ENCODE results near the gene SOX6. TPM values are rescaled to one million over a fixed set of nuclear protein-coding genes. Genes with fewer than 3 reads are reported as not detected.

Gene SOX6
- total and polyA plus RNA-seq, 2 of the 13 experiments (the other 11 are each of a cell fraction or from before 2014, with no cell fraction given): 2.6 to 11.2 TPM

DNA sequence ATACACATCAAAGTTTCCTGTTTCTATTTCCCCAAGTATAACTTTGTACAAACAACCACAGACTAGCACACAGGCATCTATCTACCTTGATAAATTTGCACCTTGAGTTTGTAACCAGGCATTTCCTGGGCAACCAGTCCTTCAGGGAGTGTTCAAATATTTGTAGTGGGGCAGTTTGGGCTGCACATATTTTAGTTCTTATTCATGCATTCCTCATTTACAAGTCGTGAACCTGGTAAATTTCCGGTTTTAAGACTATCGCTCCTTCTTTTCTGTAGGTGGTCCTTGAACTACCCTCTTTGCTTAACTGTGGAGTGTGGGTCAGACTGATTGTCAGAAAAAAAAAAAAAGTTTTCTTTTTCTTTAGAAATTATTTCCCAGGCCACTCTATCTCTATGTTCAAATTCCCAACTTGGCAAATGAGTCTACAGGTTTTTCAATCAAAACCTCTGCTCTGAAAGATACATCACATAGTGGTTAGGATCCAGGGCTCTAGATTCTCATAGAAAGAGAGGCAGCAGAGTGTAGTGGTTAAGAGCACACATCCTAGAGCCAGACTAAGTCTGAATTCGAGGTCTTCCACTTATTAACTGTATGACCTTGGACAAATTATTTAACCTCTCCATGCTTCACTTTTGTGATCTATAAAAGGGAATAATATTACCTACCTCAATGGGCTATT, 201.5 kb downstream of the SOX6 start (continued):
- TF ChIP-seq, protein P1, sequence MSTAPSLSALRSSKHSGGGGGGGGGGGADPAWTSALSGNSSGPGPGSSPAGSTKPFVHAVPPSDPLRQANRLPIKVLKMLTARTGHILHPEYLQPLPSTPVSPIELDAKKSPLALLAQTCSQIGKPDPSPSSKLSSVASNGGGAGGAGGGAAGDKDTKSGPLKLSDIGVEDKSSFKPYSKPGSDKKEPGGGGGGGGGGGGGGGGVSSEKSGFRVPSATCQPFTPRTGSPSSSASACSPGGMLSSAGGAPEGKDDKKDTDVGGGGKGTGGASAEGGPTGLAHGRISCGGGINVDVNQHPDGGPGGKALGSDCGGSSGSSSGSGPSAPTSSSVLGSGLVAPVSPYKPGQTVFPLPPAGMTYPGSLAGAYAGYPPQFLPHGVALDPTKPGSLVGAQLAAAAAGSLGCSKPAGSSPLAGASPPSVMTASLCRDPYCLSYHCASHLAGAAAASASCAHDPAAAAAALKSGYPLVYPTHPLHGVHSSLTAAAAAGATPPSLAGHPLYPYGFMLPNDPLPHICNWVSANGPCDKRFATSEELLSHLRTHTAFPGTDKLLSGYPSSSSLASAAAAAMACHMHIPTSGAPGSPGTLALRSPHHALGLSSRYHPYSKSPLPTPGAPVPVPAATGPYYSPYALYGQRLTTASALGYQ (CRISPR knock-in tag; IDR thresholded peaks at IDR 0.05): peak; percentile 77; the same call in 1 of the 2 replicates
- TF ChIP-seq ZBTB20 (CRISPR knock-in tag; IDR thresholded peaks at IDR 0.05; ENCODE audit: borderline replicate concordance, low read depth): peak; percentile 63; the same call in 1 of the 2 replicates
- TF ChIP-seq, protein P2, sequence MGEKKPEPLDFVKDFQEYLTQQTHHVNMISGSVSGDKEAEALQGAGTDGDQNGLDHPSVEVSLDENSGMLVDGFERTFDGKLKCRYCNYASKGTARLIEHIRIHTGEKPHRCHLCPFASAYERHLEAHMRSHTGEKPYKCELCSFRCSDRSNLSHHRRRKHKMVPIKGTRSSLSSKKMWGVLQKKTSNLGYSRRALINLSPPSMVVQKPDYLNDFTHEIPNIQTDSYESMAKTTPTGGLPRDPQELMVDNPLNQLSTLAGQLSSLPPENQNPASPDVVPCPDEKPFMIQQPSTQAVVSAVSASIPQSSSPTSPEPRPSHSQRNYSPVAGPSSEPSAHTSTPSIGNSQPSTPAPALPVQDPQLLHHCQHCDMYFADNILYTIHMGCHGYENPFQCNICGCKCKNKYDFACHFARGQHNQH (CRISPR knock-in tag; IDR thresholded peaks at IDR 0.05): peak; percentile 80; the same call in 1 of the 2 replicates
- TF ChIP-seq GFI1 (CRISPR knock-in tag; IDR thresholded peaks at IDR 0.05; ENCODE audit: borderline replicate concordance): peak; percentile 69
- 0 out of 2 replicates have a peak, but pooled peaks have one; percentile 28 for TF ChIP-seq ZNF331 (CRISPR knock-in tag; IDR thresholded peaks at IDR 0.05)
- TF ChIP-seq, protein P3, sequence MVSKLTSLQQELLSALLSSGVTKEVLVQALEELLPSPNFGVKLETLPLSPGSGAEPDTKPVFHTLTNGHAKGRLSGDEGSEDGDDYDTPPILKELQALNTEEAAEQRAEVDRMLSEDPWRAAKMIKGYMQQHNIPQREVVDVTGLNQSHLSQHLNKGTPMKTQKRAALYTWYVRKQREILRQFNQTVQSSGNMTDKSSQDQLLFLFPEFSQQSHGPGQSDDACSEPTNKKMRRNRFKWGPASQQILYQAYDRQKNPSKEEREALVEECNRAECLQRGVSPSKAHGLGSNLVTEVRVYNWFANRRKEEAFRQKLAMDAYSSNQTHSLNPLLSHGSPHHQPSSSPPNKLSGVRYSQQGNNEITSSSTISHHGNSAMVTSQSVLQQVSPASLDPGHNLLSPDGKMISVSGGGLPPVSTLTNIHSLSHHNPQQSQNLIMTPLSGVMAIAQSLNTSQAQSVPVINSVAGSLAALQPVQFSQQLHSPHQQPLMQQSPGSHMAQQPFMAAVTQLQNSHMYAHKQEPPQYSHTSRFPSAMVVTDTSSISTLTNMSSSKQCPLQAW (CRISPR knock-in tag; IDR thresholded peaks at IDR 0.05): peak; percentile 40; the same call in 1 of the 2 replicates
- no peak for TF ChIP-seq ELF4 (CRISPR knock-in tag; IDR thresholded peaks at IDR 0.05; ENCODE audit: borderline replicate concordance)
- TF ChIP-seq ZNF431 (CRISPR knock-in tag; IDR thresholded peaks at IDR 0.05; ENCODE audit: borderline replicate concordance, low read depth): no peak
- TF ChIP-seq TARDBP (CRISPR knock-in tag; IDR thresholded peaks at IDR 0.05): 0 out of 2 replicates have a peak, but pooled peaks have one; percentile 30
- TF ChIP-seq ZNF670 (CRISPR knock-in tag; IDR thresholded peaks at IDR 0.05; ENCODE audit: borderline replicate concordance): peak; percentile 45; the same call in 1 of the 2 replicates
- TF ChIP-seq, protein P4, sequence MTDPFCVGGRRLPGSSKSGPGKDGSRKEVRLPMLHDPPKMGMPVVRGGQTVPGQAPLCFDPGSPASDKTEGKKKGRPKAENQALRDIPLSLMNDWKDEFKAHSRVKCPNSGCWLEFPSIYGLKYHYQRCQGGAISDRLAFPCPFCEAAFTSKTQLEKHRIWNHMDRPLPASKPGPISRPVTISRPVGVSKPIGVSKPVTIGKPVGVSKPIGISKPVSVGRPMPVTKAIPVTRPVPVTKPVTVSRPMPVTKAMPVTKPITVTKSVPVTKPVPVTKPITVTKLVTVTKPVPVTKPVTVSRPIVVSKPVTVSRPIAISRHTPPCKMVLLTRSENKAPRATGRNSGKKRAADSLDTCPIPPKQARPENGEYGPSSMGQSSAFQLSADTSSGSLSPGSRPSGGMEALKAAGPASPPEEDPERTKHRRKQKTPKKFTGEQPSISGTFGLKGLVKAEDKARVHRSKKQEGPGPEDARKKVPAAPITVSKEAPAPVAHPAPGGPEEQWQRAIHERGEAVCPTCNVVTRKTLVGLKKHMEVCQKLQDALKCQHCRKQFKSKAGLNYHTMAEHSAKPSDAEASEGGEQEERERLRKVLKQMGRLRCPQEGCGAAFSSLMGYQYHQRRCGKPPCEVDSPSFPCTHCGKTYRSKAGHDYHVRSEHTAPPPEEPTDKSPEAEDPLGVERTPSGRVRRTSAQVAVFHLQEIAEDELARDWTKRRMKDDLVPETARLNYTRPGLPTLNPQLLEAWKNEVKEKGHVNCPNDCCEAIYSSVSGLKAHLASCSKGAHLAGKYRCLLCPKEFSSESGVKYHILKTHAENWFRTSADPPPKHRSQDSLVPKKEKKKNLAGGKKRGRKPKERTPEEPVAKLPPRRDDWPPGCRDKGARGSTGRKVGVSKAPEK (CRISPR knock-in tag; IDR thresholded peaks at IDR 0.05; ENCODE audit: borderline replicate concordance): no peak
- no peak for TF ChIP-seq ZNF530 (CRISPR knock-in tag; IDR thresholded peaks at IDR 0.05; ENCODE audit: low read depth)
- TF ChIP-seq, protein P5, sequence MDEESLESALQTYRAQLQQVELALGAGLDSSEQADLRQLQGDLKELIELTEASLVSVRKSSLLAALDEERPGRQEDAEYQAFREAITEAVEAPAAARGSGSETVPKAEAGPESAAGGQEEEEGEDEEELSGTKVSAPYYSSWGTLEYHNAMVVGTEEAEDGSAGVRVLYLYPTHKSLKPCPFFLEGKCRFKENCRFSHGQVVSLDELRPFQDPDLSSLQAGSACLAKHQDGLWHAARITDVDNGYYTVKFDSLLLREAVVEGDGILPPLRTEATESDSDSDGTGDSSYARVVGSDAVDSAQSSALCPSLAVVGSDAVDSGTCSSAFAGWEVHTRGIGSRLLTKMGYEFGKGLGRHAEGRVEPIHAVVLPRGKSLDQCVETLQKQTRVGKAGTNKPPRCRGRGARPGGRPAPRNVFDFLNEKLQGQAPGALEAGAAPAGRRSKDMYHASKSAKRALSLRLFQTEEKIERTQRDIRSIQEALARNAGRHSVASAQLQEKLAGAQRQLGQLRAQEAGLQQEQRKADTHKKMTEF (CRISPR knock-in tag; IDR thresholded peaks at IDR 0.05): peak; percentile 59; the same call in 1 of the 2 replicates
- TF ChIP-seq RXRB (CRISPR knock-in tag; IDR thresholded peaks at IDR 0.05; ENCODE audit: borderline replicate concordance): peak; percentile 64; the same call in 1 of the 2 replicates
- TF ChIP-seq HMG20B (CRISPR knock-in tag; conservative IDR thresholded peaks at IDR 0.05): no peak
- TF ChIP-seq PHB2 (IDR thresholded peaks at IDR 0.05; ENCODE audit: partially characterized antibody): no peak
- peak; percentile 77; the same call in 1 of the 2 replicates for TF ChIP-seq TBX3 (IDR thresholded peaks at IDR 0.05; ENCODE audit: borderline replicate concordance)
- no peak for TF ChIP-seq ZSCAN22 (CRISPR knock-in tag; IDR thresholded peaks at IDR 0.05)
- no peak for TF ChIP-seq MEIS2 (CRISPR knock-in tag; IDR thresholded peaks at IDR 0.05)
